ENCODE results near the gene LRRC52.

DNA sequence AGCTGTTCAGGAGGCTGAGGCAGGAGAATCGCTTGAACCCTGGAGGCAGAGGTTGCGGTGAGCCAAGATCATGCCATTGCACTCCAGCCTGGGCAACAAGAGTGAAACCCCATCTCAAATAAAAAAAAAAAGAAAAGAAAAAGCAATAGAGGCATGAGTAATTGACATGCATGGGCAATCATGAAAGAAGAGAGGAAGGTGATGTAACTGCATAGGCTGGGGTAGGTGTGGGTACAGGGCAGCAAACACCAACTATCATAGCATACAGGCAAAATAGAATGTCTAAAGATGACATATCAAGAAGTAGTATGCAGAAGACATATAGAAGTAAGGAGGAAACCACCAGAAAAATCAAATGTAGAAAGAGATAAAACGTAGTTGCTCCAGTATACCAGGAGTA is 68.3 kb downstream of the LRRC52 start:
- TF ChIP-seq CTCF (IDR thresholded peaks at IDR 0.05), result no peak
- no peak for TF ChIP-seq TCF7L2 (IDR thresholded peaks at IDR 0.05; ENCODE audit: low read depth, low read length)
- no peak for TF ChIP-seq SIN3A (IDR thresholded peaks at IDR 0.05; ENCODE audit: borderline replicate concordance, insufficient read depth, low read depth, low read length)
- TF ChIP-seq POLR2AphosphoS5 (IDR thresholded peaks at IDR 0.05; ENCODE audit: low read depth, low read length), result no peak
- no peak for TF ChIP-seq REST (IDR thresholded peaks at IDR 0.05; ENCODE audit: insufficient read depth in 1 of 2, low read depth in 2 of 2, low read length in 1 of 2)
